Endothelial cell of umbilical vein (primary cell): ENCODE data around the gene ACTN3. TPM values are rescaled to one million over a fixed set of nuclear protein-coding genes. Genes with fewer than 3 reads are reported as not detected.

ENCODE experiments used
- BruUV-seq: library from RNA; stranded (reverse); fragments of 400-500 nt; replicated peaks from 2 replicates; lab custom pipeline; 2021; lab: Mats Ljungman, UMichigan
- CTCF ChIA-PET: fragments of 300-600, 350-600 bp; sonication (Branson Sonifier 250); formaldehyde crosslinking; loops from one replicate; lab custom pipeline; 2021; ENCODE audit warnings: antibody characterized with exemption, inconsistent platforms; lab: Charles Lee
- POLR2A ChIA-PET: fragments of 300-600, 350-600 bp; sonication (Branson Sonifier 250); formaldehyde crosslinking; loops from one replicate; lab custom pipeline; 2021; ENCODE audit warnings: antibody characterized with exemption, inconsistent platforms; lab: Charles Lee
- DNase-seq: peaks from one replicate; pipeline ENCODE4 v3.0.0-alpha.2; 2011; ENCODE audit warnings: low read depth, low spot score
- FAIRE-seq: peaks from 2 replicates; lab custom pipeline; 2011; peaks lifted over from hg19 to GRCh38; lab: Jason Lieb, UNC
- H2AFZ ChIP-seq: 2 replicates; pipeline ENCODE4 v1.6.0; 2012; ENCODE audit warnings: low read depth, low read length, control low read depth, inconsistent platforms
- H3K27ac ChIP-seq: 2 replicates; pipeline ENCODE4 v1.5.1; 2011; ENCODE audit warnings: low read depth, mild to moderate bottlenecking, control low read depth, low read length, moderate library complexity; ENCODE audit not compliant: insufficient read depth
- H3K27me3 ChIP-seq, 2 experiments: 2 replicates each; pipeline versions ENCODE4 v1.6.0 to v1.6.1; 2011; ENCODE audit warnings: low read length in 2 of 2, mixed read lengths in 1 of 2; ENCODE audit not compliant: control insufficient read depth in 2 of 2, insufficient read depth in 2 of 2
- H3K36me3 ChIP-seq, 2 experiments: 2 replicates in 1 of 2; 3 replicates in 1 of 2; pipeline ENCODE4 v1.5.1; 2011; ENCODE audit warnings: low read length in 2 of 2, mild to moderate bottlenecking in 1 of 2, moderate library complexity in 1 of 2; ENCODE audit not compliant: control insufficient read depth in 2 of 2, insufficient read depth in 2 of 2; ENCODE audit errors: extremely low read depth in 1 of 2
- H3K4me1 ChIP-seq: 3 replicates; pipeline ENCODE4 v1.5.1; 2011; ENCODE audit warnings: mild to moderate bottlenecking, low read length; ENCODE audit not compliant: control insufficient read depth, insufficient read depth; ENCODE audit errors: extremely low read depth
- H3K4me2 ChIP-seq: 2 replicates; pipeline ENCODE4 v1.6.1; 2011; ENCODE audit warnings: low read length, control low read depth, mixed read lengths; ENCODE audit not compliant: insufficient read depth
- H3K4me3 ChIP-seq, 3 experiments: fragments of 200-600 bp in 1 of 3; sonication (generic), shearing (Covaris generic) in 1 of 3; replicated peaks in 1 of 3; 2 replicates each; pipeline ENCODE4 v1.5.1; 2011 to 2016; ENCODE audit warnings: control low read depth in 3 of 3, low read length in 3 of 3, mild to moderate bottlenecking in 2 of 3, inconsistent platforms in 1 of 3, low read depth in 1 of 3, moderate library complexity in 1 of 3; ENCODE audit not compliant: insufficient read depth in 1 of 3
- H3K79me2 ChIP-seq: 2 replicates; pipeline ENCODE4 v1.6.0; 2012; ENCODE audit warnings: low read length, inconsistent platforms; ENCODE audit not compliant: control insufficient read depth, insufficient read depth
- H3K9ac ChIP-seq: replicated peaks from 2 replicates; pipeline ENCODE3; 2011; ENCODE audit warnings: low read length, control low read depth; ENCODE audit not compliant: insufficient read depth; ENCODE audit errors: extremely low read depth
- H3K9me1 ChIP-seq: replicated peaks from 3 replicates; pipeline ENCODE4 v1.6.0; 2011; ENCODE audit warnings: mild to moderate bottlenecking, low read length; ENCODE audit not compliant: control insufficient read depth, insufficient read depth; ENCODE audit errors: extremely low read depth
- H3K9me3 ChIP-seq: replicated peaks from 2 replicates; pipeline ENCODE4 v1.5.1; 2012; ENCODE audit warnings: low read length, inconsistent platforms; ENCODE audit not compliant: control insufficient read depth, insufficient read depth
- H4K20me1 ChIP-seq: replicated peaks from 2 replicates; pipeline ENCODE3; 2011; ENCODE audit warnings: mild to moderate bottlenecking, low read length; ENCODE audit not compliant: control insufficient read depth, insufficient read depth; ENCODE audit errors: extremely low read depth
- EZH2 ChIP-seq: IDR thresholded peaks from 2 replicates; pipeline ENCODE4 v1.6.1; 2012; ENCODE audit warnings: borderline replicate concordance, low read depth, mild to moderate bottlenecking, moderate library complexity, low read length, inconsistent platforms; ENCODE audit not compliant: severe bottlenecking
- FOS ChIP-seq: IDR thresholded peaks from 2 replicates; pipeline ENCODE4 v1.6.1; 2011; ENCODE audit warnings: mild to moderate bottlenecking, low read length, moderate library complexity, borderline replicate concordance; ENCODE audit not compliant: insufficient read depth
- GATA2 ChIP-seq: IDR thresholded peaks from 2 replicates; pipeline ENCODE4 v1.7.0; 2011; ENCODE audit warnings: low read depth, mild to moderate bottlenecking, moderate library complexity, mixed read lengths, low read length; ENCODE audit not compliant: insufficient read length, insufficient read depth
- JUN ChIP-seq: IDR thresholded peaks from 2 replicates; pipeline ENCODE4 v1.6.1; 2011; ENCODE audit warnings: borderline replicate concordance, low read depth; ENCODE audit not compliant: insufficient read length, insufficient read depth
- MYC ChIP-seq: IDR thresholded peaks from one replicate; pipeline ENCODE4 v1.6.1; 2011; ENCODE audit warnings: mild to moderate bottlenecking, low read depth, low read length
- POLR2A ChIP-seq: IDR thresholded peaks from 2 replicates; pipeline ENCODE4 v1.6.1; 2012; ENCODE audit warnings: low read depth, mild to moderate bottlenecking, control low read depth, low read length
- POLR2AphosphoS5 ChIP-seq: IDR thresholded peaks from 2 replicates; pipeline ENCODE4 v1.6.1; 2012; ENCODE audit warnings: low read depth, mild to moderate bottlenecking, control low read depth, low read length, moderate library complexity; ENCODE audit not compliant: insufficient read depth
- dilution Hi-C: fragments of 300-500 bp; cut with MboI; formaldehyde crosslinking; loops from one replicate; pipeline ENCODE4 v1.15.0; 2019; ENCODE audit warnings: low sequenced_read_pairs; ENCODE audit not compliant: extremely low pct_ligation_motif_present
- intact Hi-C: fragments of 100-400 bp; cut with micrococcal nuclease; formaldehyde crosslinking; loops from one replicate; pipeline ENCODE4 v1.10.0; 2022
- polyA plus RNA-seq, 4 experiments: library from polyadenylated mRNA; depleted of rRNA in 3 of 4; stranded (reverse) in 3 of 4; unstranded in 1 of 4; fragments of >200 nt; gene quantifications; 2 replicates each; pipeline versions ENCODE4 v1.2.1 to v1.2.3, GENCODE V29; 2011 to 2012; ENCODE audit warnings: missing spikeins in 1 of 4
- total RNA-seq: library from RNA; stranded (reverse); gene quantifications from 2 replicates; pipeline ENCODE4 v1.2.3, GENCODE V29; 2021
- TF ChIP-seq, protein P1 (sequence below): IDR thresholded peaks from 2 replicates; pipeline ENCODE4 v1.6.1; 2011; ENCODE audit not compliant: insufficient read depth, insufficient read length
- TF ChIP-seq, protein P2 (sequence below), 2 donors: IDR thresholded peaks; 1 replicate in 1 of 2; 2 replicates in 1 of 2; pipeline ENCODE4 v1.5.1; 2011; ENCODE audit warnings: low read length in 2 of 2, mild to moderate bottlenecking in 2 of 2, moderate library complexity in 2 of 2, control low read depth in 1 of 2, inconsistent platforms in 1 of 2, low read depth in 1 of 2; ENCODE audit not compliant: insufficient read depth in 1 of 2; ENCODE audit errors: extremely low read depth in 1 of 2

The ACTN3 gene
- total and polyA plus RNA-seq, 2 donors (not counting 3 experiments of a cell fraction or from before 2014, with no cell fraction given), result 0.17 to 0.18 TPM

DNA sequence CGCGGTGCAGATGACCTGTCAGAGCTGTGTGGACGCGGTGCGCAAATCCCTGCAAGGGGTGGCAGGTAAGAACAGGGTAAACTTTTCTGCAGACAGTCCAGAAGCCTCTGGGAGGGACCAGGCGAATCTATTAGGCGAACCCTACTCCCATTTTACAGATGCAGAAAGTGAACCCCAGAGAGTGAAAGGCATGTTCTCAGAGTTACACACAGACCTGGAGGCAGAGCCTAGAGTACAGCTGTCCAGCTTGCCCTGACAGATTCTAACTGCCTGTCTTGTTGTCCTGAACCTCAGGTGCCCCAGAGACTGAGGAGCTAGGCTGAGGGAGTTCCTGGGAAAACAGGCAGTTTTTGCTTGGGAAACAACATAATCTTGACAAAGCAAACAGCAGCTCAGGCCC is 46.9 kb downstream of the ACTN3 start:
- no peaks in the 10 kb centered on the region for H4K20me1 ChIP-seq
- intact Hi-C loops (loop anchor here (1.0 to 5.0 kb wide), 4 partner anchors 23 to 84 kb away; partner anchors contain the start of genes RBM14, RBM4 and RBM4B), dilution Hi-C loops (no loop called here)
- no peak for FAIRE-seq
- ChIA-PET CTCF (no interaction called here), POLR2A (interaction anchor here (0.6 kb wide), 1 partner anchor 127 kb away, joined by 4 read pairs; no protein-coding TSS in a partner anchor)
- peak overlapping the region; percentile 83 for H2AFZ ChIP-seq
- no peak overlapping the region for H3K27ac ChIP-seq
- no peaks in the 10 kb centered on the region for H3K9me1 ChIP-seq
- H3K36me3 ChIP-seq, result no peaks in the 10 kb centered on the region
- no peak for DNase-seq
- peaks cover 0 to 2% of the 10 kb centered on the region in 2 experiments for H3K27me3 ChIP-seq
- BruUV-seq, result TSS peak; percentile 42
- peak overlapping the region; percentile 59 for H3K9ac ChIP-seq
- no peaks in the 10 kb centered on the region for H3K79me2 ChIP-seq
- H3K4me1 ChIP-seq, result peaks cover 5% of the 10 kb centered on the region
- TF ChIP-seq EZH2 (no peak), POLR2A (no peak), FOS (no peak), JUN (no peak), POLR2AphosphoS5 (no peak), GATA2 (no peak), MYC (no peak)
- TF ChIP-seq, protein P1, sequence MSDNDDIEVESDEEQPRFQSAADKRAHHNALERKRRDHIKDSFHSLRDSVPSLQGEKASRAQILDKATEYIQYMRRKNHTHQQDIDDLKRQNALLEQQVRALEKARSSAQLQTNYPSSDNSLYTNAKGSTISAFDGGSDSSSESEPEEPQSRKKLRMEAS, result no peak
- TF ChIP-seq, protein P2, sequence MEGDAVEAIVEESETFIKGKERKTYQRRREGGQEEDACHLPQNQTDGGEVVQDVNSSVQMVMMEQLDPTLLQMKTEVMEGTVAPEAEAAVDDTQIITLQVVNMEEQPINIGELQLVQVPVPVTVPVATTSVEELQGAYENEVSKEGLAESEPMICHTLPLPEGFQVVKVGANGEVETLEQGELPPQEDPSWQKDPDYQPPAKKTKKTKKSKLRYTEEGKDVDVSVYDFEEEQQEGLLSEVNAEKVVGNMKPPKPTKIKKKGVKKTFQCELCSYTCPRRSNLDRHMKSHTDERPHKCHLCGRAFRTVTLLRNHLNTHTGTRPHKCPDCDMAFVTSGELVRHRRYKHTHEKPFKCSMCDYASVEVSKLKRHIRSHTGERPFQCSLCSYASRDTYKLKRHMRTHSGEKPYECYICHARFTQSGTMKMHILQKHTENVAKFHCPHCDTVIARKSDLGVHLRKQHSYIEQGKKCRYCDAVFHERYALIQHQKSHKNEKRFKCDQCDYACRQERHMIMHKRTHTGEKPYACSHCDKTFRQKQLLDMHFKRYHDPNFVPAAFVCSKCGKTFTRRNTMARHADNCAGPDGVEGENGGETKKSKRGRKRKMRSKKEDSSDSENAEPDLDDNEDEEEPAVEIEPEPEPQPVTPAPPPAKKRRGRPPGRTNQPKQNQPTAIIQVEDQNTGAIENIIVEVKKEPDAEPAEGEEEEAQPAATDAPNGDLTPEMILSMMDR (IDR thresholded peaks at IDR 0.05; ENCODE audit: extremely low read depth in 1 of 2, insufficient read depth in 1 of 2, low read depth in 1 of 2, low read length in 2 of 2), result no peak
- H3K9me3 ChIP-seq, result no peaks in the 10 kb centered on the region
- peak overlapping the region in 2 of 3 experiments; percentile 60 to 63 for H3K4me3 ChIP-seq
- peak overlapping the region; percentile 65 for H3K4me2 ChIP-seq
